Right cardiac atrium (tissue), 5 donors: ENCODE results near the gene TMEM181. TPM values are rescaled to one million over a fixed set of nuclear protein-coding genes. Genes with fewer than 3 reads are reported as not detected.
"Not testable (repeated sequence)": the region's sequence is repeated elsewhere in the genome, so short reads cannot be mapped to it uniquely, and the experiment has no call there.

ENCODE experiments used
- ATAC-seq, 2 donors: fragments of 200-7000 bp; cut with Tn5 transposase; one replicate each; pipeline versions ENCODE4 v1.8.0 to v1.9.1; 2020; ENCODE audit warnings: moderate library complexity in 2 of 2, mild to moderate bottlenecking in 1 of 2
- DNase-seq, 3 donors: peaks; one replicate each; pipeline ENCODE4 v3.0.0-alpha.2; 2020
- H3K27ac ChIP-seq: one replicate; pipeline ENCODE4 v1.5.1; 2013; ENCODE audit warnings: mild to moderate bottlenecking, low read length, control low read depth, moderate library complexity
- H3K27me3 ChIP-seq: one replicate; pipeline ENCODE4 v1.6.1; 2013; ENCODE audit not compliant: control insufficient read depth, insufficient read depth
- H3K4me1 ChIP-seq: one replicate; pipeline ENCODE4 v1.6.1; 2013; ENCODE audit warnings: low read length; ENCODE audit not compliant: control insufficient read depth, insufficient read depth
- H3K4me3 ChIP-seq: one replicate; pipeline ENCODE4 v1.5.1; 2013; ENCODE audit warnings: low read length, control low read depth
- H3K9me3 ChIP-seq: one replicate; pipeline ENCODE4 v1.6.1; 2013; ENCODE audit warnings: low read length; ENCODE audit not compliant: control insufficient read depth
- WGBS: extraction: QIAGEN DNeasy Blood & Tissue Kit; methylation state at CpG from one replicate; pipeline ENCODE4 v1.1.7; 2013; 5-methylcytosine and 5-hydroxymethylcytosine counted together
- intact Hi-C, 4 donors: fragments of 100-400 bp; cut with DNase I; formaldehyde crosslinking; loops; one replicate each; pipeline versions ENCODE4 v1.11.0 to v1.14.0; 2022 to 2023
- polyA plus RNA-seq: library from polyadenylated mRNA; stranded (reverse); fragments of 200-250 nt; gene quantifications from one replicate; pipeline ENCODE4 v1.2.3, GENCODE V29; 2013
- total RNA-seq, 4 donors: library from RNA; stranded (reverse); fragmentation: NEBNext Ultra II Directional; extraction: Animal tissue kit (Norgen Biotek cat#: 25700); gene quantifications; one replicate each; pipeline ENCODE4 v1.2.1, GENCODE V29; 2021
- donor health status: healthy with polysubstance abuse.
- donor health status: DM: no; HTN: yes; CAD: no.
- donor health status: DM: no; HTN: no; CAD: no.
- donor health status: DM: no; HTN: yes; CAD: no; lungs with severe emphysema.
- donor health status: DM: yes; HTN: yes; CAD: no.

TMEM181 gene
- total and polyA plus RNA-seq, 5 donors: 7.4 to 24.5 (median 16.9) TPM

- Histone ChIP-seq H3K4me1 (peaks cover 8% of the 10 kb centered on the region), H3K4me3 (peak overlapping the region; percentile 68), H3K27ac (peak overlapping the region; percentile 84), H3K27me3 (no peaks in the 10 kb centered on the region), H3K9me3 (no peaks in the 10 kb centered on the region)
- intact Hi-C loops: loop anchor here in 1 of 4 donors (10.0 kb wide), 1 partner anchor 49 kb away; no protein-coding TSS in a partner anchor
- DNase-seq (no peak), ATAC-seq (no peak)
- WGBS: 33% methylated on average over 21 of the region's 21 CpGs
These were observed 85.5 kb downstream of the TMEM181 start for GRCh38 chr6:158645064-158646022.

- DNase-seq (no peak), ATAC-seq (no peak)
- peaks cover 6% of the 10 kb centered on the region for H3K4me1 ChIP-seq
- no peaks in the 10 kb centered on the region for H3K27me3 ChIP-seq
- no peak overlapping the region for H3K4me3 ChIP-seq
- 71% methylated on average over 10 of the region's 10 CpGs for WGBS
- H3K27ac ChIP-seq: no peak overlapping the region
- intact Hi-C loops: loop anchor here in 1 of 4 donors (10.0 kb wide), 1 partner anchor 49 kb away; no protein-coding TSS in a partner anchor
- no peaks in the 10 kb centered on the region for H3K9me3 ChIP-seq
These were observed 86.4 kb downstream of the TMEM181 start for GRCh38 chr6:158646023-158646910.

- no peak overlapping the region for H3K27ac ChIP-seq
- DNase-seq (no peak), ATAC-seq (no peak)
- no peak overlapping the region for H3K4me3 ChIP-seq
- H3K27me3 ChIP-seq: no peaks in the 10 kb centered on the region
- peaks cover 3% of the 10 kb centered on the region for H3K4me1 ChIP-seq
- intact Hi-C loops: loop anchor here in 1 of 4 donors (10.0 kb wide), 1 partner anchor 47 kb away; no protein-coding TSS in a partner anchor
- 51% methylated on average over 4 of the region's 4 CpGs for WGBS
- no peaks in the 10 kb centered on the region for H3K9me3 ChIP-seq
These were observed 87.6 kb downstream of the TMEM181 start for GRCh38 chr6:158647501-158647900.

- Histone ChIP-seq H3K4me1 (peaks cover 3% of the 10 kb centered on the region), H3K27ac (peak overlapping the region; percentile 39)
- 55% methylated on average over 5 of the region's 5 CpGs for WGBS
These were observed 88.8 kb downstream of the TMEM181 start for GRCh38 chr6:158648682-158649131.

GRCh38 chr6:158649289-158650143, 89.6 kb downstream of the TMEM181 start, which contains the start of gene SYTL3:
Gene SYTL3, plus strand, starts transcription at chr6:158650054. Its CDS starts 13,215 bp downstream, at chr6:158663269.
- Histone ChIP-seq H3K4me1 (peaks cover 4% of the 10 kb centered on the region), H3K9me3 (no peaks in the 10 kb centered on the region), H3K27me3 (no peaks in the 10 kb centered on the region), H3K4me3 (no peak within 1 kb of the TSS), H3K27ac (peak within 1 kb of the TSS; percentile 44)
- 56% methylated on average over 15 of the region's 15 CpGs for whole genome bisulfite sequencing
- intact Hi-C loops: loop anchor here in 1 of 4 donors (10.0 kb wide), 1 partner anchor 45 kb away; no protein-coding TSS in a partner anchor
- no peak for ATAC-seq
- DNase-seq: peak in 1 of 3 donors; percentile 43

More at GRCh38 chr6:158648682-158649131, 88.8 kb downstream of the TMEM181 start:
- DNase-seq: no peak
- no peaks in the 10 kb centered on the region for H3K27me3 ChIP-seq
- intact Hi-C loops: loop anchor here in 1 of 4 donors (10.0 kb wide), 1 partner anchor 46 kb away; no protein-coding TSS in a partner anchor
- no peak overlapping the region for H3K4me3 ChIP-seq
- H3K9me3 ChIP-seq: no peaks in the 10 kb centered on the region
- ATAC-seq: no peak

- not testable (repeated sequence) for H3K9me3 ChIP-seq, H3K27ac ChIP-seq
- 86% methylated on average over 17 of the region's 17 CpGs for WGBS
These were observed 92.3 kb downstream of the TMEM181 start for GRCh38 chr6:158651981-158652737.

GRCh38 chr6:158653577-158654354, 93.9 kb downstream of the TMEM181 start:
- Histone ChIP-seq H3K4me3 (no peak overlapping the region), H3K9me3 (no peaks in the 10 kb centered on the region), H3K27ac (peak overlapping the region; percentile 80), H3K27me3 (no peaks in the 10 kb centered on the region), H3K4me1 (peaks cover 4% of the 10 kb centered on the region)
- DNase-seq (peak in 1 of 3 donors; percentile 76), ATAC-seq (peak; percentile 62 to 67)
- 44% methylated on average over 15 of the region's 15 CpGs for WGBS
- intact Hi-C loops: no loop called here

More at GRCh38 chr6:158651981-158652737, 92.3 kb downstream of the TMEM181 start:
- H3K27me3 ChIP-seq, DNase-seq, H3K4me3 ChIP-seq, ATAC-seq, H3K4me1 ChIP-seq, intact Hi-C loops: not testable (repeated sequence)

- Histone ChIP-seq H3K27ac (peak overlapping the region; percentile 80), H3K9me3 (no peaks in the 10 kb centered on the region), H3K4me1 (peaks cover 4% of the 10 kb centered on the region), H3K4me3 (no peak overlapping the region), H3K27me3 (no peaks in the 10 kb centered on the region)
- intact Hi-C loops: no loop called here
- ATAC-seq: peak; percentile 93 to 95
- WGBS: 25% methylated on average over 6 of the region's 6 CpGs
- DNase-seq: peak; percentile 84 to 90 (median 84)
These were observed 94.6 kb downstream of the TMEM181 start for GRCh38 chr6:158654498-158654897.
